NCI-H748 (cell line): Measurements from ENCODE around the gene VN1R5.

Source experiments
- DNase-seq: peaks from one replicate; lab custom pipeline; 2025; ENCODE audit not compliant: unreplicated experiment; lab: John Stamatoyannopoulos, UW

VN1R5 gene

DNA sequence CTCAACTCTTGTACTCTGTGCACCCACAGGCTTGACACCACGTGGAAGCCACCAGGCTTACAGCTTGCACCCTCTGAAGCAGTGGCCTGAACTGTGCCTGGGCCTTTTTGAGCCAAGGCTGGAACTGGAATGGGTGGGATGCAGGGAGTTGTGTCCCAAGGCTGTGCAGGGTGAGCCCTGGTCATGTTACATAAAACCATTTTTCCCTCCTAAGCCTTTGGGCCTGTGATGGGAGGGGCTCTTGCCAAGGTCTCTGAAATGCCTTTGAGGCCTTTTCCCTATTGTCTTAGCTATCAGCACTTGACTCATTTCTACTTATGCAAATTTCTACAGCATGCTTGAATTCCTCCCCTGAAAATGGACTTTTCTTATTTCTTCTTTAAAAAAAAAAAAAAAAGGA lies 14.1 kb downstream of the VN1R5 start:
- no peak for DNase-seq

DNA sequence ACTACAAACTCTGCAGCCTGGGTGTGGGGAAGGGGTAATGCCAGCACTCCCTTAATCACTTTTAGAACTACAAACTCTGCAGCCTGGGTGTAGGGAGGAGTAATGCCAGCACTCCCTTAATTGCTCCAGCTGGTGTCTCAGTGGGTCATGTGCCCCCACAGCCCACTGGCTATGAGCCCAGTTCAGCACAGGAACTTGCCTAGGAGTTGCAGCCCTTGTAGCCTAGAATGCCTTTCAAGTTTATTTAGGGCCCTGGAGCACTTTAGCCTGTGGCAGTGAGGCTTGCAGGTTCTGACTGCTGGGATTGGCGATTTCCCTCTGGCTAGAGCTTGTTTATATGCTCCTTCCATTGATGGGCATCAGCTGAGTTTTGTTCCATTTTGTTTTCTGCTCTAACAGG lies 17.1 kb downstream of the VN1R5 start:
- DNase-seq, result no peak

DNA sequence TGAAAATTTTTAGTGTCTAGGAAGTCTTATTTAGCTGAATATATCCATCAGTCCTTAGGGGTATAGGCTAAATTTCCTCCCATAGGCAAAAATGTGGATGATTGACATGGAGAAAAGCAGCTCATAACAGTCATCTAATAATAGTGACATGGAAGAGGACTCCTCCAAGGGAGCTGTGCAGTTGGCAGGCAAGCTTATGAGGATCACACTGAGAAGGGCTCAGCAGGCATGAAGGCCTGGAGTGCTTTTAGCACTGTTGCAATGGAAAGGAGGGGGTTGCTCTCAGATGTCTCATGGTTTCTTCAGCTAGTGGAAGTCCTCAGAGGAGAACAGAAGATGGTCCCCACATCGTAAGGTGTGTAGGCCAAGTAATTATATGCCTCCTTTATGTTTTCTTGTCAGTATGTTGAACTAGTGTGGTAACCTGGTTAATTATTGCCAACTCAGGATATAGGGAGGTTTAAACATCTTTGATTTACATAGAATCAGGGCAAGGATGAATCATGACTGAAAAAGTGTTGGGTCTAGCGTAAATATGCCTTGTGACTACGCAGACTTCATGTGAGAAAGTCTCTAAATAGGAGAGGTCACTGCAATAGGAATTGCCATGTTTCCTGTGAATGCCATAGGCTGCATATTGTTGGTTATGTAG lies 18.9 kb downstream of the VN1R5 start:
- no peak for DNase-seq

DNA sequence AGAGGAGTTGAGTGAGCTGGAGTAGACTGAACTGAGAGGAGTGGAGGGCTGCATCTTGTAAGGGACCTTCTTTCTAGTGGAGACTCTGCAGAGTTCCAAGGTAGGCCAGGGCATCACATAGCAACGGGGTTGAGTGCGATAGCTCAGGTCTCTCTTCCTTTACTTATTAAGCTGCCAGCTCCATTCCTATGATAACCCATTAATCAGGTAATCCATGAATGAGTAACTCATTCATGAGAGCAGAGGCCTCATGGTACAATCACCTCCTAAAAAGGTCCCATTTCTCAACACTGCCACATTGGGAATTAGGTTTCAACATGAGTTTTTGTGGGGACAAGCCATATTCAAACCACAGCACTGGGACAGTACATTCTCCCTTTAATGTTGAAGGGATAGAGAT lies 21.3 kb downstream of the VN1R5 start:
- no peak for DNase-seq

DNA sequence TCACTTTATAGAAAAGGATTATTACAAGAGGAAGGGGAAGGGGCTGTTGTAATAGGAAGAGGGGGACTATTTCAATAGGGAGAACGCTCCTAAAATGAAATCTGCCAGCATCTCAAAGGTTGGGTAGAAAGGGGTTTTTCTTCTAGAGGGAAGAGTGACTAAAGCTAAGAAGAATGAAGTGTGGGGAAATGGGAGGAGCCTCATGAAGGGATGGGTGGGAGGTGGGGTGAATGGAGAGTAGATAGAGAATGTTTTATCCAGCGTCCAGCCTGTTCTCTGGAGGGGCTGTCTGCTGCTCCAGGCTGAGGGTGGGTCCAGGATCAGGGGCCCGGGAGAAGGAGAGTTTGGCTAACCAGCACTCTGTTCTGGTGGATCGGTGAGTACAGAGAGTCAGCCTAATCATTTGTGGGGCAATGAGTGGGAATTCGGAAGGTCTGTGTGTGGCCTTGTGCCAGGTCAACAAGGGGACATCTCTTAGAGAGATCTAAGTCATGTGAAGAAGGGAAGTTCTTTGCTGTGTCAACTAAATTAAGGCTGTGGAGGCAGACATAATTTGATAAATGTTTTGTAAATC lies 25.2 kb downstream of the VN1R5 start:
- DNase-seq, result no peak

DNA sequence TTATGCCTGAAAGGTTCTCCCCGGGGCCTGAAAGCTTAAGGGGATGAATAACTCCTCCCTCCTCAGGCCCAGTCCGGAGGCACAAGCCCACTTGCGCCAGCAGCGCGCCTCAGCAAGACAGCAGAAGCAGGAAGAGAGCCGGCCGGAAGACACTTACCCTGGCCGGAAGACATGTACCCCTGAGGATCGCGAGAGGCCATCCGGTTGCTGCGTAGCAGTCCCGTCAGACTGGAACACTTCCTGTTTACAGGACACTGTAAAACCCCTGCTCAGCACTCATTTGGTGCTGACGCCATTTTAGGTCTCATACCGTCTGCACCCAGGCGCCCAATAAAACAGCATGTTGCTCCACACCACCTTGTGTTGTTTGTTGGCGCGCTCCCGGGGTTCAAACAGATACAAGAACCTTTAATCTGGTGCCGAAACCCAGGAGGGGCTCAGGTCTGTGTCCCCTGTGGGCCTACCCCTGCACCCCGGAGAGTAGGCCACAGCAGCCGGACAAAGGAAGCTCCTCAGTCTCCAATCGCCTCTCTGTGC lies 30.3 kb downstream of the VN1R5 start:
- no peak for DNase-seq

DNA sequence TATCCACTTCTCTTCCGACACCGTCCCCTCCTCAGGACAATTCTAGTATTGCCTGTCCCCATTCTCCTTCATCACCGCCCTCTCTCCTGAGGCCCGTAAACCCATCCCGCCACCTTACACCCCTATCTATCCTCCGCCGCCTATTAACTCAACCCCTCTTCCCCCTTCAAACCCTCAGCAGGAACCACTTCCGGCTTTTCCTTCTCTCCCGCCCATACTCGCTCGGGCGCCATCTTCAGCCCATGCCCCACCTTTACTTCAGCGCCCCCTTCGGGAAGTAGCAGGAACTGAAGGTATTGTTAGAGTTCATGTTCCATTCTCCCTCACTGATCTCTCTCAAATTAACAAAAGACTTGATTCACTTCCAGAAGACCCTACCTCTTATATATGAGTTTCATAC lies 31.6 kb downstream of the VN1R5 start:
- DNase-seq, result no peak

DNA sequence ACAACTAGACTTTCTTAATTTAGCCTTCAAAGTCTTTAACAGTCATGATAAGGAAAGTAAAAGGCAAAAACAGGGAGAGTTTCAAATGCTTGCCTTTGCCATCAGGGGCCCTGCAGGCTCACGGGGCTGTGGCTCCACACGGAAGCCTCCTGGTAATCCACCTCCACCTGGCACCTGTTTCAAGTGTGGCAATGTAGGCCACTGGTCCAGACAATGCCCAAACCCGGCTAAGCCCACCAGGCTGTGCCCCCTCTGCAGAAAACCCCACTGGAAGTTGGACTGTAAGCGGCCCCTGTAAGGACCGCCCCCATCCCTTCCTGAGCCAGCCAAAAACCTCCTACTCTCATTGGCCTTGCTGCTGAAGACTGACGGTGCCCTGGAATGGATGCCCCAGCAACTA lies 32.5 kb downstream of the VN1R5 start:
- no peak for DNase-seq

DNA sequence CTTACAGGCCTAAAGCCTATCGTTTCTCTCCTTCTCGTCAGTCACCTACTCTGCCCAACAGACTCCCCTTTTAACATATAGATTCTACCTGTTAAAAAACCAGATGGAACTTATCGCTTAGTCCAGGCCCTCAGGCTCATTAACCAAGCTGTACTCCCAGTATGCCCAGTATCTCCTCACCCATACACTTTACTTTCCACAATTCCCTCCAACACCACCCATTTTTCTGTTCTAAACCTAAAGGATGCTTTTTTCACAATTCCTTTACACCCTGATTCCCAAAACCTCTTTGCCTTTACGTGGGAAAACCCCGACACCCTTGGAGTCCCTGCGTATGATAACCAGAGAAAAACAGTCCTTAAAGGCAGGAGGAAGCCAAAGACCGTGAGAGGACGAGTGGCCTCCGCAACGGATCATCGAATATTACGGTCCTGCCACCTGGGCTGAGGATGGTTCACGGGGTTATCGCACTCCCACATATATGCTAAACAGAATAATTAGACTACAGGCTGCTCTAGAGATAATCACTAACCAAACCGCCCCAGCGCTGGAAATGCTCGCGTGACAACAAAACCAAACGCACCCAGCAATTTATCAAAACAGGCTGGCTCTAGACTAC lies 33.5 kb downstream of the VN1R5 start:
- DNase-seq, result peak; percentile 38

DNA sequence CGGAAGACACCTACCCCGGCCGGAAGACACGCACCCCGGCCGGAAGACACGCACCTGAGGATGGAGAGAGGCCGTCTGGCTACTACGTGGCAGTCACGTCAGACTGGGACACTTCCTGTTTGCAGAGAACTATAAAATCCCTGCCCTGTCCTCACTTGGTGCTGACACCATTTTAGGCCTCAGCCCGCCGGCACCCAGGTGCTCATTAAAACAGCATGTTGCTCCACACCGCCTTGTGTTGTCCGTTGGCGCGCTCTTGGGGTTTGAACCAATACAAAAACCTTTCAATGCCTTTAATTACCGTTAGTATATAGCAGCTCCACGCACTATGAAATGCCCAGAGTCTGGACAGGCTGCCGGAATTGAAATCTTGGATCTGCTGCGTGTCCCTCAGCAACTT lies 34.7 kb downstream of the VN1R5 start:
- DNase-seq, result no peak

DNA sequence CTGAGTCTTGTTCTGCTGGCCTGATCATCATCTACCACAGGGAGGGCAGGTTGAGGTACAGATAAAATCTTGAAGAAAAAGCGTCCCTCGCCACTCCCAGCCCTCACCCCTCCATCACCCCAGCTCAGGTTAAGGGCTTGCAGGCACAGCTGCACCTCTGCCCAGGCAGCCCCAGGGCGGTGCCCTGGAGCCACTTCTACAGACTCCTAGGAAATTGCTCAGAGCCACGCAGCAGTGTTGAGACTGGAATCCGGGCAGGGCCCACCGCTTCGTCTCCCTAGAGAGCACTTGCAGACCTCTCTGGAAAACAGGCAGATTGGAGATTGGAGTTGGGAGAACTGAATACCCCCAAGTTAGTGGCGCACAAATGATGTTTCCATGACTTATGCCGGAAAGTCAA lies 35.3 kb downstream of the VN1R5 start:
- no peak for DNase-seq

DNA sequence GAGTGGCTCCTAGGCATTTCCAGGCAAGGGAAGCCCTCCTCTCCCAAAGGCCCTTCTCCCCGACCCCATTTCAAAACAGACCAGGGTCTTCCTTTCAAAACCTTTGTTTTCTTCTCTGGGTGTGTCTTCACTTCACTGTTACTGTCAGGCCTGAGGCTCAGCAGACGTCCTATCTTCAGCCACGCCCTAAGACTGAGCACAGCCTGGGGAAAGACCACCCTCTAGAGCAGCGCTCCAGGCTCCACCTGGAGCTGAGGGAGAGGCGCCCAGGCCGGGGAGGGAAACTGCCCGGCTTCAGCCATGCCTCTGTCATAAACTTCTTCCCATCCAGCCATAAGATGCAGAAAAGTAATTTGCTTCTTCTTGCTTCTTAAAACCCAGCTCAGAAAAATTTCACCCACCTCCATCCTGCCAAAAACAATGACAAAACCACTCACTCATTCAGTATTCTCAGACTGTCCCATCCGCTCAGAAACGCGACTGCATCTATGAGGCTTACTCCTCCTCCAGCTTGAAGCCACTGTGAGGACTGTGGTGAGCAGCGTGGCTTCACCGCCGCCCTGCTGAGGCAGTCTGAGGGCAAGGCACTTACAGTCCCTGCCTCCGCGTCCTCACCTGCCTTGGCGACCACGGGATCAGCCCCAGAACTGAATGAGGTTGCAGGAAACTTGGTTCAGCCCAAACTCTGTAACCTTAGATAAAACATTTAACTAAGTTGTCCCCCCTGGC lies 36.1 kb downstream of the VN1R5 start:
- no peak for DNase-seq

DNA sequence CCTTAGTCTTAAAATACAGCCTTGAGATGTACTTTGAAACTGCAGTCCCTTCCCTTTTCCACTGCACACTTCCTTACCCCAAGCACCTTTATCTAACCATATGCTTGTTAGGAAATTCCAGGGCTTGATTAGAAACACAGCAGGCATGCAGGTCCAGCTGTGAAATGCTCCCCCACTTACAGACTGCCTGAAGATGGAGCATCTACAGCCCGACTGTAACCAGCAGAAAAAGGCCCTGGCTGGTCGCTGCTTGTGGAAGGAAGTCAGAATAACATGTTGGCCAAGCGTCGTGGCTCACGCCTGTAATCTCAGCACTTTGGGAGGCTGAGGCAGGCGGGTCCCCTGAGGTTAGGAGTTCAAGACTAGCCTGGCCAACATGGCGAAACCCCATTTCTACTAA lies 37.2 kb downstream of the VN1R5 start:
- DNase-seq, result no peak

DNA sequence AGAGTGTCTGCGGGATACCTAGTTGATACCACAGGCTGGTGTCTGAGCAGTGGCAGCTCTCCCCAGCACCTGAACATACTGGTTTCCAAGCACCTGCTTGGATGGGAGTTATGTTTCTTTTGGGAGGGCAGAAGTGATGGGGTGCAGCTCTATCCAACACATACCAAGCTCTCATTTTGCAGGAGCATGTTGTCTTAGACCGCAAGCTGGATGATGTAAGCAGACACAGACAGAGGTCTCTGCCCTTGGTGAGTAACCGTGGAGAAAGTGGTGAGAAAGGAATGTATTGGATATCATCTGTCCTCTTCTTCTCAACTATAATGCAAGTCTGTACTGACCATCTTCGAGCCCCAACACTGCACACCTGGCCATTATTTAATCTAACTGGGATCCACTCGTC lies 38.4 kb downstream of the VN1R5 start:
- DNase-seq, result no peak

DNA sequence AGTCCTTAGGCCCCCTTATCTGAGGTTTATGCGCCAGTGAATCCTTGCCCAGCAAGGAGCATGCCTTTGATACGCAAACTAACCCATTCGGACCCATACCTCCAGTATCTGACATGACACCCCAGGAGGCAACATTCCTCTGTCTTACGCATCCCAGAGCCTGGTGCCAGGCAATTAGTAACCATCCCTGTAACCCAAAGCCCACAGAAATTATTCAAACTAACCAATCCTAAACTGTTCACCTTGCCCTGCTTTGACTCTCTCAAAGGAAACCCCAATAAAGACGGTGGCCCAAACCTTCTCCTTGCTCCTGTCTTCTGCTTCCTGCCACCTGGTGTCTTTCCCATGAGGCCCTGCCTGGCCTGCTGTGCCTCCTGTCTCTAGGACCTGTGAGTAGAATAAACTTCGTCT lies 39.4 kb downstream of the VN1R5 start:
- no peak for DNase-seq

DNA sequence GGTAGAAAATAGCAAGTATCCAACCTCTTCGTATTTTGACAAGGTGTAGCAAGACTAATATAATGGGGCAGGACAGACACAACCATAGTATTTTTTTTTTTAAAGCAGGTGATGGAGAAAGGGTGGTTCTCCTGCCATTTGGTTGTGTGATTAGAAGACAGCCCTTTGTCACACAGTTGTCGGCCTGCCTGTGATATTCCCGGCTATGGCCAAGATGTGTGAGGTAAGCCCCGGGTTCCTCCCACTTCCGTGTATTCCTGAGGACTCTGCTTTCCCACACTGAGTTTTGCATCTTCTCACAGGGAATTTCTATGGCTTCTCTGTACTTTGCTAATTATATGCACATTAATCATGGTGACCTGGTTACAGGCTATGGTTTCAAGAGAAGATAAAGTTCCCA lies 39.9 kb downstream of the VN1R5 start:
- no peak for DNase-seq

DNA sequence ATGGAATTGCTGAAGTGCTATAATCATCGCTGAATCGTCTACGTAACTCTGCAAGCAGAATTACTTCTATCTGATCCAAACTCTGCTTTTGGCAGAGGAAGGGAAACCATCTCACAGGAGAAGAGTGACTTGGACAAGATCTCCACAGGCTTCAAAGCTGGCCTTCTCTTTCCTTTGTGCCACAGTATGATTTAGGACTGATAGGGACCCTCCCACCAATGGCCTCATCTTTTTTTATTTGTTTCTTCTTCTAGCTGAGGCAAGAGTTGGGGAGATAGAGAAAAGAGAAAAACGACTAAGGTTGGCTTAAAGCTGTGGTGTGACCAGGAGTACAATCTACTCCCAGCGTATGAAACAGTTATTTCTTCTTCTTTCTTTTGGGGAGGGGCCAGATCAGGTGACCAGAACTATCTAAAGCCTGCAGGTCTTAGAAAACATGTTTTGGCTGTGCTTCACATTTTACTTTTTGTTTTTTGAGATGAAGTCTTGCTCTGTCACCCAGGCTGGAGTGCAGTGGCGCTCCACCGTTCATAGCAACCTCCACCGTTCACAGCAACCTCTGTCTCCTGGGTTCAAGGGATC lies 40.8 kb downstream of the VN1R5 start:
- DNase-seq, result no peak

DNA sequence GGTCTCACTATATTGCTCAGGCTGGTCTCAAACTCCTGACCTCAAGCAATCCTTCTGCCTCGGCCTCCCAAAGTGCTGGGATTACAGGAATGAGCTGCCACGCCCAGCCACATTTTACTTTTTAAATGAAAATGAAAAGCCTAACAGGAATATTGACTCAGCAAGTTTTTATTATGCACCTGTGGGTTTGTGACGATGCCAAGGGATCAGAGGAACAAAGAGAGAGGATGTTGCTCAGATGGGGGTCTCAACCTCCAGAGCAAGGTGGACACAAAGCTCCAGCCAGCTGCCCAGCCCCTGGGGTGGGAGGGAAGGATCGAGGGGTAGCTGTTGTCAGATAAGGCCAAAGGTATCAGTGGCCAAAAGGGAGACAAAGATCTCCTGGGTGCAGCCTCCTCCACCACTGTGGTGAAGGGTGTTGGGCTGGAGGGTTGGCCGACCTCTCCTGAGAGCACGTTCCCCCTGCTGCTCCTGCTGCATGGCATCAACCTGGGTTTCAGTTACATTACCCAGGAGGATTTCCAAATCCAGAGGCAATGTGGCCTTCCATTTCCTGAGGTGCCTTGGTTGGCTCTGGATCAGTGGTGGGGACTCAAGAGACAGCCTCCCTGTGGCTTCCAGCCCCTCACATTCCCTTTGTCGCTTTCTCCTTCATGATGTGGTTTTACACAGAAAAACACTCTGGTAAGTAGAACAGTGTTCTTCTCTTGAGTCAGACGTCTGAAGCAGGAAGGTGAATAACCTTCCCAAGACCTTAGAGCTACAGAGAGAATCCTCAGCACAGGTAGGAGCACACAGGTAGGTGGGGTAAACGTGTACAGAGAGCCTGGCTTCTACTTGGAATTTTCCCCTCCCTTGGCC lies 41.6 kb downstream of the VN1R5 start:
- no peak for DNase-seq

DNA sequence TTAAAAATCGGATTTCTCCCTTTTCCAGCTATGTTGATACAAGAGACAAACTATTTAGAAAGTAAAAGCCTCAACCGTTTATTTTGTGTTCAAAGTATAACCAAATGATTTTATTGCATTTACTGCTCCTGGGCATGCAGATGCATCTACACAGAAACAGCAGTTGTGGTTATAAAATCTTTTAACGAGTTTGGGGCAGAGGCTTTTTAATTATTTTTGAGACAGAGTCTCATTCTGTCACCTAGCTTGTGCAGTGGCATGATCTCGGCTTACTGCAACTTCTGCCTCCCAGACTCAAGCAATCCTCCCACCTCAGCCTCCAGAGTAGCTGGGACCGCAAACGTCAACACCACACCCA lies 42.2 kb downstream of the VN1R5 start:
- DNase-seq, result no peak

DNA sequence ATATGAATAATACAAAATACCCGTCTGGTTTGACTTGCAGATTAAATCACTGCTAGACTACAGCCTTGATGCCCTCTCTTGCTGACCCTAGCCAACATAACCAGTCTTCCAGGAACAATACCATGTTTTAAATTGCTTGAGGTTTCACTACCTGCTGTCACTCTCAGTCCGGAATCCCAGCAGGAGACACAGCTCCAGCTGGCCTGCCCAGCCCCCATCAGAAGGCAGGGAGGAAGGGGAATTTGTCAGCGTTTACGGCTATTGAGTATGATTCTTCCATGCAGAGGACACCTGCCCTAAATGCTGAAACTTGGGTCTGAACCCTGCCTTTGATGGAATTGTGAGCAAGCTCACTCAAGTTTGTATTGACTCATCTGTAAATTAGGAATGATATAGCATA lies 42.8 kb downstream of the VN1R5 start:
- DNase-seq, result no peak
